Endothelial cell of umbilical vein (primary cell): ENCODE results near the gene IMPG2. TPM values are rescaled to one million over a fixed set of nuclear protein-coding genes. Genes with fewer than 3 reads are reported as not detected.

Experiments used
- BruUV-seq: library from RNA; stranded (reverse); fragments of 400-500 nt; replicated peaks from 2 replicates; lab custom pipeline; 2021; lab: Mats Ljungman, UMichigan
- CTCF ChIA-PET: fragments of 300-600, 350-600 bp; sonication (Branson Sonifier 250); formaldehyde crosslinking; loops from one replicate; lab custom pipeline; 2021; ENCODE audit warnings: antibody characterized with exemption, inconsistent platforms; lab: Charles Lee
- POLR2A ChIA-PET: fragments of 300-600, 350-600 bp; sonication (Branson Sonifier 250); formaldehyde crosslinking; loops from one replicate; lab custom pipeline; 2021; ENCODE audit warnings: antibody characterized with exemption, inconsistent platforms; lab: Charles Lee
- DNase-seq: peaks from one replicate; pipeline ENCODE4 v3.0.0-alpha.2; 2011; ENCODE audit warnings: low read depth, low spot score
- FAIRE-seq: peaks from 2 replicates; lab custom pipeline; 2011; peaks lifted over from hg19 to GRCh38; lab: Jason Lieb, UNC
- H2AFZ ChIP-seq: 2 replicates; pipeline ENCODE4 v1.6.0; 2012; ENCODE audit warnings: low read depth, low read length, control low read depth, inconsistent platforms
- H3K27ac ChIP-seq: 2 replicates; pipeline ENCODE4 v1.5.1; 2011; ENCODE audit warnings: low read depth, mild to moderate bottlenecking, control low read depth, low read length, moderate library complexity; ENCODE audit not compliant: insufficient read depth
- H3K27me3 ChIP-seq, 2 experiments: 2 replicates each; pipeline versions ENCODE4 v1.6.0 to v1.6.1; 2011; ENCODE audit warnings: low read length in 2 of 2, mixed read lengths in 1 of 2; ENCODE audit not compliant: control insufficient read depth in 2 of 2, insufficient read depth in 2 of 2
- H3K36me3 ChIP-seq, 2 experiments: 2 replicates in 1 of 2; 3 replicates in 1 of 2; pipeline ENCODE4 v1.5.1; 2011; ENCODE audit warnings: low read length in 2 of 2, mild to moderate bottlenecking in 1 of 2, moderate library complexity in 1 of 2; ENCODE audit not compliant: control insufficient read depth in 2 of 2, insufficient read depth in 2 of 2; ENCODE audit errors: extremely low read depth in 1 of 2
- H3K4me1 ChIP-seq: 3 replicates; pipeline ENCODE4 v1.5.1; 2011; ENCODE audit warnings: mild to moderate bottlenecking, low read length; ENCODE audit not compliant: control insufficient read depth, insufficient read depth; ENCODE audit errors: extremely low read depth
- H3K4me2 ChIP-seq: 2 replicates; pipeline ENCODE4 v1.6.1; 2011; ENCODE audit warnings: low read length, control low read depth, mixed read lengths; ENCODE audit not compliant: insufficient read depth
- H3K4me3 ChIP-seq, 3 experiments: fragments of 200-600 bp in 1 of 3; sonication (generic), shearing (Covaris generic) in 1 of 3; replicated peaks in 1 of 3; 2 replicates each; pipeline ENCODE4 v1.5.1; 2011 to 2016; ENCODE audit warnings: control low read depth in 3 of 3, low read length in 3 of 3, mild to moderate bottlenecking in 2 of 3, inconsistent platforms in 1 of 3, low read depth in 1 of 3, moderate library complexity in 1 of 3; ENCODE audit not compliant: insufficient read depth in 1 of 3
- H3K79me2 ChIP-seq: 2 replicates; pipeline ENCODE4 v1.6.0; 2012; ENCODE audit warnings: low read length, inconsistent platforms; ENCODE audit not compliant: control insufficient read depth, insufficient read depth
- H3K9ac ChIP-seq: replicated peaks from 2 replicates; pipeline ENCODE3; 2011; ENCODE audit warnings: low read length, control low read depth; ENCODE audit not compliant: insufficient read depth; ENCODE audit errors: extremely low read depth
- H3K9me1 ChIP-seq: replicated peaks from 3 replicates; pipeline ENCODE4 v1.6.0; 2011; ENCODE audit warnings: mild to moderate bottlenecking, low read length; ENCODE audit not compliant: control insufficient read depth, insufficient read depth; ENCODE audit errors: extremely low read depth
- H3K9me3 ChIP-seq: replicated peaks from 2 replicates; pipeline ENCODE4 v1.5.1; 2012; ENCODE audit warnings: low read length, inconsistent platforms; ENCODE audit not compliant: control insufficient read depth, insufficient read depth
- H4K20me1 ChIP-seq: replicated peaks from 2 replicates; pipeline ENCODE3; 2011; ENCODE audit warnings: mild to moderate bottlenecking, low read length; ENCODE audit not compliant: control insufficient read depth, insufficient read depth; ENCODE audit errors: extremely low read depth
- EZH2 ChIP-seq: IDR thresholded peaks from 2 replicates; pipeline ENCODE4 v1.6.1; 2012; ENCODE audit warnings: borderline replicate concordance, low read depth, mild to moderate bottlenecking, moderate library complexity, low read length, inconsistent platforms; ENCODE audit not compliant: severe bottlenecking
- FOS ChIP-seq: IDR thresholded peaks from 2 replicates; pipeline ENCODE4 v1.6.1; 2011; ENCODE audit warnings: mild to moderate bottlenecking, low read length, moderate library complexity, borderline replicate concordance; ENCODE audit not compliant: insufficient read depth
- GATA2 ChIP-seq: IDR thresholded peaks from 2 replicates; pipeline ENCODE4 v1.7.0; 2011; ENCODE audit warnings: low read depth, mild to moderate bottlenecking, moderate library complexity, mixed read lengths, low read length; ENCODE audit not compliant: insufficient read length, insufficient read depth
- JUN ChIP-seq: IDR thresholded peaks from 2 replicates; pipeline ENCODE4 v1.6.1; 2011; ENCODE audit warnings: borderline replicate concordance, low read depth; ENCODE audit not compliant: insufficient read length, insufficient read depth
- MYC ChIP-seq: IDR thresholded peaks from one replicate; pipeline ENCODE4 v1.6.1; 2011; ENCODE audit warnings: mild to moderate bottlenecking, low read depth, low read length
- POLR2A ChIP-seq: IDR thresholded peaks from 2 replicates; pipeline ENCODE4 v1.6.1; 2012; ENCODE audit warnings: low read depth, mild to moderate bottlenecking, control low read depth, low read length
- POLR2AphosphoS5 ChIP-seq: IDR thresholded peaks from 2 replicates; pipeline ENCODE4 v1.6.1; 2012; ENCODE audit warnings: low read depth, mild to moderate bottlenecking, control low read depth, low read length, moderate library complexity; ENCODE audit not compliant: insufficient read depth
- dilution Hi-C: fragments of 300-500 bp; cut with MboI; formaldehyde crosslinking; loops from one replicate; pipeline ENCODE4 v1.15.0; 2019; ENCODE audit warnings: low sequenced_read_pairs; ENCODE audit not compliant: extremely low pct_ligation_motif_present
- intact Hi-C: fragments of 100-400 bp; cut with micrococcal nuclease; formaldehyde crosslinking; loops from one replicate; pipeline ENCODE4 v1.10.0; 2022
- polyA plus RNA-seq, 4 experiments: library from polyadenylated mRNA; depleted of rRNA in 3 of 4; stranded (reverse) in 3 of 4; unstranded in 1 of 4; fragments of >200 nt; gene quantifications; 2 replicates each; pipeline versions ENCODE4 v1.2.1 to v1.2.3, GENCODE V29; 2011 to 2012; ENCODE audit warnings: missing spikeins in 1 of 4
- total RNA-seq: library from RNA; stranded (reverse); gene quantifications from 2 replicates; pipeline ENCODE4 v1.2.3, GENCODE V29; 2021
- TF ChIP-seq, protein P1 (sequence below): IDR thresholded peaks from 2 replicates; pipeline ENCODE4 v1.6.1; 2011; ENCODE audit not compliant: insufficient read depth, insufficient read length
- TF ChIP-seq, protein P2 (sequence below), 2 donors: IDR thresholded peaks; 1 replicate in 1 of 2; 2 replicates in 1 of 2; pipeline ENCODE4 v1.5.1; 2011; ENCODE audit warnings: low read length in 2 of 2, mild to moderate bottlenecking in 2 of 2, moderate library complexity in 2 of 2, control low read depth in 1 of 2, inconsistent platforms in 1 of 2, low read depth in 1 of 2; ENCODE audit not compliant: insufficient read depth in 1 of 2; ENCODE audit errors: extremely low read depth in 1 of 2

Gene IMPG2
- total and polyA plus RNA-seq, 2 donors (not counting 3 experiments of a cell fraction or from before 2014, with no cell fraction given): 0.39 to 0.71 TPM

DNA sequence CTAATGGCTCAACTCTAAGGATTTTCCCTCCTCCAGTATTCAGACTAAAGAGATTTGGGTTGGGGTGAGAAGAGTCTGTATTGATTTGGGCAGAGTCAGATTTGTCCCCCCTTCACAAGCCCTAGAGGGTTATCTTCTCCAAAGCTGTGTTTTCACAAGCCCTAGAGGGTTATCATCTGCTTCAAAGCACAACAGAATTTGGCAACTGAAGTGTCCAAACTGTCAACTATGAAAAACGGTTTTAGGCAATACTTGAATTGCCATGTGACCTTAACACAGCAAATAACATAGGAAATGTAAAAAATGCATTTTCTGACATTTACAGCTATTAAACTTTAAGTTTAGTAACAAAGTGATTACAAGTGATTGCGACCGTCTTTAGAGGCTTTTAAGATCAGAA is 119.9 kb downstream of the IMPG2 start:
- POLR2A ChIA-PET: no interaction called here
- no peak for FAIRE-seq
- H4K20me1 ChIP-seq: no peaks in the 10 kb centered on the region
- H3K27ac ChIP-seq: no peak overlapping the region
- dilution Hi-C loops (no loop called here), intact Hi-C loops (no loop called here)
- CTCF ChIA-PET: interaction anchor here (1.0 to 2.0 kb wide), 5 partner anchors 130 to 1369 kb away, joined by 3 to 10 read pairs (median 3); no protein-coding TSS in a partner anchor
- DNase-seq: peak; percentile 36
- no peaks in the 10 kb centered on the region for H3K36me3 ChIP-seq
- TF ChIP-seq POLR2AphosphoS5 (no peak), EZH2 (no peak), GATA2 (no peak), MYC (no peak), POLR2A (no peak), JUN (no peak), FOS (no peak)
- TF ChIP-seq, protein P1, sequence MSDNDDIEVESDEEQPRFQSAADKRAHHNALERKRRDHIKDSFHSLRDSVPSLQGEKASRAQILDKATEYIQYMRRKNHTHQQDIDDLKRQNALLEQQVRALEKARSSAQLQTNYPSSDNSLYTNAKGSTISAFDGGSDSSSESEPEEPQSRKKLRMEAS: no peak
- TF ChIP-seq, protein P2, sequence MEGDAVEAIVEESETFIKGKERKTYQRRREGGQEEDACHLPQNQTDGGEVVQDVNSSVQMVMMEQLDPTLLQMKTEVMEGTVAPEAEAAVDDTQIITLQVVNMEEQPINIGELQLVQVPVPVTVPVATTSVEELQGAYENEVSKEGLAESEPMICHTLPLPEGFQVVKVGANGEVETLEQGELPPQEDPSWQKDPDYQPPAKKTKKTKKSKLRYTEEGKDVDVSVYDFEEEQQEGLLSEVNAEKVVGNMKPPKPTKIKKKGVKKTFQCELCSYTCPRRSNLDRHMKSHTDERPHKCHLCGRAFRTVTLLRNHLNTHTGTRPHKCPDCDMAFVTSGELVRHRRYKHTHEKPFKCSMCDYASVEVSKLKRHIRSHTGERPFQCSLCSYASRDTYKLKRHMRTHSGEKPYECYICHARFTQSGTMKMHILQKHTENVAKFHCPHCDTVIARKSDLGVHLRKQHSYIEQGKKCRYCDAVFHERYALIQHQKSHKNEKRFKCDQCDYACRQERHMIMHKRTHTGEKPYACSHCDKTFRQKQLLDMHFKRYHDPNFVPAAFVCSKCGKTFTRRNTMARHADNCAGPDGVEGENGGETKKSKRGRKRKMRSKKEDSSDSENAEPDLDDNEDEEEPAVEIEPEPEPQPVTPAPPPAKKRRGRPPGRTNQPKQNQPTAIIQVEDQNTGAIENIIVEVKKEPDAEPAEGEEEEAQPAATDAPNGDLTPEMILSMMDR (IDR thresholded peaks at IDR 0.05; ENCODE audit: extremely low read depth in 1 of 2, insufficient read depth in 1 of 2, low read depth in 1 of 2, low read length in 2 of 2): no peak
- peaks cover 20% of the 10 kb centered on the region for H3K4me1 ChIP-seq
- H3K4me2 ChIP-seq: no peak overlapping the region
- H3K9me3 ChIP-seq: no peaks in the 10 kb centered on the region
- no peaks in the 10 kb centered on the region for H3K79me2 ChIP-seq
- no peaks in the 10 kb centered on the region for H3K9me1 ChIP-seq
- H2AFZ ChIP-seq: no peak overlapping the region
- H3K27me3 ChIP-seq: no peaks in the 10 kb centered on the region
- no peak overlapping the region for H3K9ac ChIP-seq
- H3K4me3 ChIP-seq: no peak overlapping the region
- BruUV-seq: no TSS peak
